ENCODE measurements around the gene USP40.

The USP40 gene

GRCh38 chr2:233513953-233514655 is 52.5 kb downstream of the USP40 start:
- no peak overlapping the region for H3K4me3 ChIP-seq (ENCODE audit: low read depth, low read length)
- peak; percentile 81 for DNase-seq (ENCODE audit: low read depth)
- TF ChIP-seq, protein P1, sequence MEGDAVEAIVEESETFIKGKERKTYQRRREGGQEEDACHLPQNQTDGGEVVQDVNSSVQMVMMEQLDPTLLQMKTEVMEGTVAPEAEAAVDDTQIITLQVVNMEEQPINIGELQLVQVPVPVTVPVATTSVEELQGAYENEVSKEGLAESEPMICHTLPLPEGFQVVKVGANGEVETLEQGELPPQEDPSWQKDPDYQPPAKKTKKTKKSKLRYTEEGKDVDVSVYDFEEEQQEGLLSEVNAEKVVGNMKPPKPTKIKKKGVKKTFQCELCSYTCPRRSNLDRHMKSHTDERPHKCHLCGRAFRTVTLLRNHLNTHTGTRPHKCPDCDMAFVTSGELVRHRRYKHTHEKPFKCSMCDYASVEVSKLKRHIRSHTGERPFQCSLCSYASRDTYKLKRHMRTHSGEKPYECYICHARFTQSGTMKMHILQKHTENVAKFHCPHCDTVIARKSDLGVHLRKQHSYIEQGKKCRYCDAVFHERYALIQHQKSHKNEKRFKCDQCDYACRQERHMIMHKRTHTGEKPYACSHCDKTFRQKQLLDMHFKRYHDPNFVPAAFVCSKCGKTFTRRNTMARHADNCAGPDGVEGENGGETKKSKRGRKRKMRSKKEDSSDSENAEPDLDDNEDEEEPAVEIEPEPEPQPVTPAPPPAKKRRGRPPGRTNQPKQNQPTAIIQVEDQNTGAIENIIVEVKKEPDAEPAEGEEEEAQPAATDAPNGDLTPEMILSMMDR (IDR thresholded peaks at IDR 0.05; ENCODE audit: insufficient read depth, low read depth, low read length, missing control alignments) = no peak

DNA sequence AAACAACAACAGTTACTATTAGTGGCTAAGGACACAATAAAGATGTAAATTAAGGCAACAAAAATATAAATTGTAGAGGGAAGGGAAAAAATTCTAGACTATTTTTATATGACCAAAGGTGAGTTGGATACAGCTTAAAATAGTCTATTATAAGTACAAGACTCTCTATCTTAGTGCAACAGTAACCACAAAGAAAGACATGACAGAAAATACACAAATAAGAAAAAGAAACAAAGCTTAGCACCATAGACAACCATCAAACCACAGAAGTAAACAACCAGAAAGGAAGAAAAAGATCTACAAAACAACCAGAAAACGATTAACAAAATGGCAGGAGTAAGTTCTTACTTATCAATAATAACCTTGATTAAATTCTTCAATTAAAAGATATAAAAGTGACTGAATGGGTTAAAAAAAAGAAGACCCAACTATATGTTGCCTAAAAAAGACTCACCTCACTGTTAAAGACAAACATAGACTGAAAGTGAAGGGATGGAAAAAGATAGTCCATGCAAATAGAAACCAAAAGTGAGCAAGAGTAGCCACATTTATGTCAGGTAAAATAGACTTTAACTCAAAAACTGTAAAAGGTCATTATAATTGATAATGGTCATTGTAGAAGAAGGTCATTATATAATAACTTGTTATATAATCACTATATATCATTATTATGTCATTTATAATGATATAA is 62.5 kb downstream of the USP40 start:
- TF ChIP-seq, protein P1 (IDR thresholded peaks at IDR 0.05; ENCODE audit: insufficient read depth, low read depth, low read length, missing control alignments) = no peak
- no peak overlapping the region for H3K4me3 ChIP-seq (ENCODE audit: low read depth, low read length)
- DNase-seq (ENCODE audit: low read depth) = peak; percentile 47

GRCh38 chr2:233503481-233503880 is 63.1 kb downstream of the USP40 start:
- no peak overlapping the region for H3K4me3 ChIP-seq (ENCODE audit: low read depth, low read length)
- DNase-seq (ENCODE audit: low read depth) = no peak
- TF ChIP-seq, protein P1 (IDR thresholded peaks at IDR 0.05; ENCODE audit: insufficient read depth, low read depth, low read length, missing control alignments) = no peak

- peak; percentile 74 for DNase-seq (ENCODE audit: low read depth)
- TF ChIP-seq, protein P1 (IDR thresholded peaks at IDR 0.05; ENCODE audit: insufficient read depth, low read depth, low read length, missing control alignments) = no peak
- H3K4me3 ChIP-seq (ENCODE audit: low read depth, low read length) = no peak overlapping the region
Measured at GRCh38 chr2:233501198-233502076, 65.1 kb downstream of the USP40 start.

GRCh38 chr2:233499928-233500327 is 66.7 kb downstream of the USP40 start:
- TF ChIP-seq, protein P1 (IDR thresholded peaks at IDR 0.05; ENCODE audit: insufficient read depth, low read depth, low read length, missing control alignments) = no peak
- DNase-seq (ENCODE audit: low read depth) = no peak
- no peak overlapping the region for H3K4me3 ChIP-seq (ENCODE audit: low read depth, low read length)

DNA sequence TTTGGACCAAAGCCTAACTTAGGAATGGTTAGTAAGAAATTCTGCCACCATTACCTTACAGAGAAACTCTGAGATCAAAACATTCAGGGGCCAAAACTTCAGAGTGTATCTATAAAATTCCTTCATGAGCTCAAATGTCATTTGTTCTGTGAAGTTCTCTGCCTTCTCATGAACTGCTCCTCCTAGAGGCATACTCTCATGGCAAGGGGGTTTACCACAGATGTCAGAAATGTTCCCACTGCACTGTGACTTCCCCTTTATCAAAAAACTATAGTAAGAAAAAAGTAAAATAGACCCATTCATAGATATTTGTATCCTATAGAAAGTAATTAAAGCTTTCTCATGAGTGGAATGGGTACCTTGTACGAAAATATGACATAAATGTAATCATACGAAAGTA is 68.5 kb downstream of the USP40 start:
- TF ChIP-seq, protein P1 (IDR thresholded peaks at IDR 0.05; ENCODE audit: insufficient read depth, low read depth, low read length, missing control alignments) = no peak
- no peak for DNase-seq (ENCODE audit: low read depth)
- H3K4me3 ChIP-seq (ENCODE audit: low read depth, low read length) = no peak overlapping the region
